ENCODE data around the gene THAP11. TPM values are rescaled to one million over a fixed set of nuclear protein-coding genes. Genes with fewer than 3 reads are reported as not detected.

Gene THAP11
- total and polyA plus RNA-seq, 2 of the 13 experiments (the other 11 are each of a cell fraction or from before 2014, with no cell fraction given), result 44.2 to 53.4 TPM

DNA sequence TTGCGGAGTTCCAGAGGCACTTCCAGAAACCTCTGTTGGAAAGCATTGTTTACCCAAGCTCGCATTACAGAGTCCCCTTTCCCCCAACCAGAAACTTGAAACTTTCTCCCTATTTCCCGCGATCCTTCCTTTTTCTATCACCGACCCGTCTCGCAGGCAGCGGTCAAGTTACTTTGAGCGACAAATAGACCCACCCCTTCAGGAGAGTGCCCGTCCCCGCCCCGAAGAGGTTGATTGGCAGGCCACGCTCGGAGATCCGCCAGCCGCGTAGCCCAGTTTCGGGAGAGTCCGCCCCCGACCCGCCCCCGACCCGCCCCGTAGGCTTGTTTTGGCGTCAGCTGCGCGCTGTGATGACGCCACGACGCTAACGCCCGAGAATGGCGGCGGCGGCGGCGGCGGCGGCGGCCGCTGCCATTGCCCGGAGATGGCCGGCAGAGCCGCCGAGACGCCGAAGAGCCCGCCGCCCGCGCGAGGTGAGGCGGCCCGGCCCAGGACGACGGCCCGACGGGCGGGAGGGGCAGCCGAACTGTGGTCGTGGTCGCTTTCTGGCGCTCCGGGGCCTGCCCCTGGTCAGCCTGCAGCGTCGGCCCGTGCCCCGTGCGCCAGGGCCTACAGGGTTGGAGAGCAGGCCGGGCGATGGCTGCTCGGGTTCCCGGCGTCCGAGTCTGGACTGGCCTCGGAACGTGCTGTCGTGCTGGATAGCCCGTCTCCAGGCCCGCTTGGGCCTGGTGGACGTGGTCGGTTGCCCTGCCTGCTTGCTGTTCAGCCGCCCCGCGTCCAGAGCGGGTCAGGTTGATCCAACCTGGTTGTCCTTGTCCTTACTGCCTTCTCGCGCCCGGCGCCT is 51.0 kb downstream of the THAP11 start, which contains the start of gene PSKH1 (continued):
- TF ChIP-seq, protein P1, sequence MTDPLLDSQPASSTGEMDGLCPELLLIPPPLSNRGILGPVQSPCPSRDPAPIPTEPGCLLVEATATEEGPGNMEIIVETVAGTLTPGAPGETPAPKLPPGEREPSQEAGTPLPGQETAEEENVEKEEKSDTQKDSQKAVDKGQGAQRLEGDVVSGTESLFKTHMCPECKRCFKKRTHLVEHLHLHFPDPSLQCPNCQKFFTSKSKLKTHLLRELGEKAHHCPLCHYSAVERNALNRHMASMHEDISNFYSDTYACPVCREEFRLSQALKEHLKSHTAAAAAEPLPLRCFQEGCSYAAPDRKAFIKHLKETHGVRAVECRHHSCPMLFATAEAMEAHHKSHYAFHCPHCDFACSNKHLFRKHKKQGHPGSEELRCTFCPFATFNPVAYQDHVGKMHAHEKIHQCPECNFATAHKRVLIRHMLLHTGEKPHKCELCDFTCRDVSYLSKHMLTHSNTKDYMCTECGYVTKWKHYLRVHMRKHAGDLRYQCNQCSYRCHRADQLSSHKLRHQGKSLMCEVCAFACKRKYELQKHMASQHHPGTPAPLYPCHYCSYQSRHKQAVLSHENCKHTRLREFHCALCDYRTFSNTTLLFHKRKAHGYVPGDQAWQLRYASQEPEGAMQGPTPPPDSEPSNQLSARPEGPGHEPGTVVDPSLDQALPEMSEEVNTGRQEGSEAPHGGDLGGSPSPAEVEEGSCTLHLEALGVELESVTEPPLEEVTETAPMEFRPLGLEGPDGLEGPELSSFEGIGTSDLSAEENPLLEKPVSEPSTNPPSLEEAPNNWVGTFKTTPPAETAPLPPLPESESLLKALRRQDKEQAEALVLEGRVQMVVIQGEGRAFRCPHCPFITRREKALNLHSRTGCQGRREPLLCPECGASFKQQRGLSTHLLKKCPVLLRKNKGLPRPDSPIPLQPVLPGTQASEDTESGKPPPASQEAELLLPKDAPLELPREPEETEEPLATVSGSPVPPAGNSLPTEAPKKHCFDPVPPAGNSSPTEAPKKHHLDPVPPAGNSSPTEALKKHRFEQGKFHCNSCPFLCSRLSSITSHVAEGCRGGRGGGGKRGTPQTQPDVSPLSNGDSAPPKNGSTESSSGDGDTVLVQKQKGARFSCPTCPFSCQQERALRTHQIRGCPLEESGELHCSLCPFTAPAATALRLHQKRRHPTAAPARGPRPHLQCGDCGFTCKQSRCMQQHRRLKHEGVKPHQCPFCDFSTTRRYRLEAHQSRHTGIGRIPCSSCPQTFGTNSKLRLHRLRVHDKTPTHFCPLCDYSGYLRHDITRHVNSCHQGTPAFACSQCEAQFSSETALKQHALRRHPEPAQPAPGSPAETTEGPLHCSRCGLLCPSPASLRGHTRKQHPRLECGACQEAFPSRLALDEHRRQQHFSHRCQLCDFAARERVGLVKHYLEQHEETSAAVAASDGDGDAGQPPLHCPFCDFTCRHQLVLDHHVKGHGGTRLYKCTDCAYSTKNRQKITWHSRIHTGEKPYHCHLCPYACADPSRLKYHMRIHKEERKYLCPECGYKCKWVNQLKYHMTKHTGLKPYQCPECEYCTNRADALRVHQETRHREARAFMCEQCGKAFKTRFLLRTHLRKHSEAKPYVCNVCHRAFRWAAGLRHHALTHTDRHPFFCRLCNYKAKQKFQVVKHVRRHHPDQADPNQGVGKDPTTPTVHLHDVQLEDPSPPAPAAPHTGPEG (CRISPR knock-in tag; IDR thresholded peaks at IDR 0.05), result peak; percentile 61; the same call in 1 of the 2 replicates
- TF ChIP-seq KMT2A (CRISPR knock-in tag; IDR thresholded peaks at IDR 0.05) (0 out of 2 replicates have a peak, but pooled peaks have one; percentile 59), SALL1 (CRISPR knock-in tag; IDR thresholded peaks at IDR 0.05) (0 out of 2 replicates have a peak, but pooled peaks have one; percentile 5), TBL1XR1 (IDR thresholded peaks at IDR 0.05; ENCODE audit: borderline replicate concordance, low read length, partially characterized antibody) (no peak), CBFB (CRISPR knock-in tag; IDR thresholded peaks at IDR 0.05) (0 out of 2 replicates have a peak, but pooled peaks have one; percentile 13), ELF3 (CRISPR knock-in tag; IDR thresholded peaks at IDR 0.05) (peak; percentile 9; the same call in 1 of the 2 replicates), ZNF678 (CRISPR knock-in tag; IDR thresholded peaks at IDR 0.05) (peak; percentile 89; the same call in 1 of the 2 replicates), ZNF264 (CRISPR knock-in tag; IDR thresholded peaks at IDR 0.05) (no peak), SKI (IDR thresholded peaks at IDR 0.05; ENCODE audit: partially characterized antibody) (peak; percentile 6), ZNF776 (CRISPR knock-in tag; IDR thresholded peaks at IDR 0.05) (peak; percentile 93; the same call in 1 of the 2 replicates), ZFP82 (CRISPR knock-in tag; IDR thresholded peaks at IDR 0.05; ENCODE audit: borderline replicate concordance) (peak; percentile 60; the same call in 1 of the 2 replicates), ZNF552 (CRISPR knock-in tag; IDR thresholded peaks at IDR 0.05; ENCODE audit: borderline replicate concordance) (0 out of 2 replicates have a peak, but pooled peaks have one; percentile 24), MYC (CRISPR knock-in tag; IDR thresholded peaks at IDR 0.05; ENCODE audit: borderline replicate concordance) (peak; percentile 65; the same call in 1 of the 2 replicates)
- TF ChIP-seq, protein P2, sequence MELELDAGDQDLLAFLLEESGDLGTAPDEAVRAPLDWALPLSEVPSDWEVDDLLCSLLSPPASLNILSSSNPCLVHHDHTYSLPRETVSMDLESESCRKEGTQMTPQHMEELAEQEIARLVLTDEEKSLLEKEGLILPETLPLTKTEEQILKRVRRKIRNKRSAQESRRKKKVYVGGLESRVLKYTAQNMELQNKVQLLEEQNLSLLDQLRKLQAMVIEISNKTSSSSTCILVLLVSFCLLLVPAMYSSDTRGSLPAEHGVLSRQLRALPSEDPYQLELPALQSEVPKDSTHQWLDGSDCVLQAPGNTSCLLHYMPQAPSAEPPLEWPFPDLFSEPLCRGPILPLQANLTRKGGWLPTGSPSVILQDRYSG (CRISPR knock-in tag; IDR thresholded peaks at IDR 0.05), result peak; percentile 81
- TF ChIP-seq, protein P3, sequence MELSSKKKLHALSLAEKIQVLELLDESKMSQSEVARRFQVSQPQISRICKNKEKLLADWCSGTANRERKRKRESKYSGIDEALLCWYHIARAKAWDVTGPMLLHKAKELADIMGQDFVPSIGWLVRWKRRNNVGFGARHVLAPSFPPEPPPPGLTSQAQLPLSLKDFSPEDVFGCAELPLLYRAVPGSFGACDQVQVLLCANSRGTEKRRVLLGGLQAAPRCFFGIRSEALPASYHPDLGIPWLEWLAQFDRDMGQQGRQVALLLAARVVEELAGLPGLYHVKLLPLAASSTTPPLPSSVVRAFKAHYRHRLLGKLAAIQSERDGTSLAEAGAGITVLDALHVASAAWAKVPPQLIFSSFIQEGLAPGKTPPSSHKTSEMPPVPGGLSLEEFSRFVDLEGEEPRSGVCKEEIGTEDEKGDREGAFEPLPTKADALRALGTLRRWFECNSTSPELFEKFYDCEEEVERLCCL (CRISPR knock-in tag; IDR thresholded peaks at IDR 0.05; ENCODE audit: borderline replicate concordance), result 0 out of 2 replicates have a peak, but pooled peaks have one; percentile 24
- TF ChIP-seq, protein P4, sequence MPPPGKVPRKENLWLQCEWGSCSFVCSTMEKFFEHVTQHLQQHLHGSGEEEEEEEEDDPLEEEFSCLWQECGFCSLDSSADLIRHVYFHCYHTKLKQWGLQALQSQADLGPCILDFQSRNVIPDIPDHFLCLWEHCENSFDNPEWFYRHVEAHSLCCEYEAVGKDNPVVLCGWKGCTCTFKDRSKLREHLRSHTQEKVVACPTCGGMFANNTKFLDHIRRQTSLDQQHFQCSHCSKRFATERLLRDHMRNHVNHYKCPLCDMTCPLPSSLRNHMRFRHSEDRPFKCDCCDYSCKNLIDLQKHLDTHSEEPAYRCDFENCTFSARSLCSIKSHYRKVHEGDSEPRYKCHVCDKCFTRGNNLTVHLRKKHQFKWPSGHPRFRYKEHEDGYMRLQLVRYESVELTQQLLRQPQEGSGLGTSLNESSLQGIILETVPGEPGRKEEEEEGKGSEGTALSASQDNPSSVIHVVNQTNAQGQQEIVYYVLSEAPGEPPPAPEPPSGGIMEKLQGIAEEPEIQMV (CRISPR knock-in tag; IDR thresholded peaks at IDR 0.05; ENCODE audit: low read depth), result 0 out of 2 replicates have a peak, but pooled peaks have one; percentile 58

Measured in HepG2 (cell line).